HG03025 (cell line): Measurements from ENCODE around the gene PLAC8.
"Not testable (repeated sequence)": the region's sequence is repeated elsewhere in the genome, so short reads cannot be mapped to it uniquely, and the experiment has no call there.

Source experiments
- ATAC-seq: cut with Tn5 transposase; IDR thresholded peaks from one replicate; pipeline ENCODE4 v1.9.1; 2021; ENCODE audit warnings: mild to moderate bottlenecking, moderate library complexity; ENCODE audit not compliant: unreplicated experiment, low FRiP score

The PLAC8 gene

DNA sequence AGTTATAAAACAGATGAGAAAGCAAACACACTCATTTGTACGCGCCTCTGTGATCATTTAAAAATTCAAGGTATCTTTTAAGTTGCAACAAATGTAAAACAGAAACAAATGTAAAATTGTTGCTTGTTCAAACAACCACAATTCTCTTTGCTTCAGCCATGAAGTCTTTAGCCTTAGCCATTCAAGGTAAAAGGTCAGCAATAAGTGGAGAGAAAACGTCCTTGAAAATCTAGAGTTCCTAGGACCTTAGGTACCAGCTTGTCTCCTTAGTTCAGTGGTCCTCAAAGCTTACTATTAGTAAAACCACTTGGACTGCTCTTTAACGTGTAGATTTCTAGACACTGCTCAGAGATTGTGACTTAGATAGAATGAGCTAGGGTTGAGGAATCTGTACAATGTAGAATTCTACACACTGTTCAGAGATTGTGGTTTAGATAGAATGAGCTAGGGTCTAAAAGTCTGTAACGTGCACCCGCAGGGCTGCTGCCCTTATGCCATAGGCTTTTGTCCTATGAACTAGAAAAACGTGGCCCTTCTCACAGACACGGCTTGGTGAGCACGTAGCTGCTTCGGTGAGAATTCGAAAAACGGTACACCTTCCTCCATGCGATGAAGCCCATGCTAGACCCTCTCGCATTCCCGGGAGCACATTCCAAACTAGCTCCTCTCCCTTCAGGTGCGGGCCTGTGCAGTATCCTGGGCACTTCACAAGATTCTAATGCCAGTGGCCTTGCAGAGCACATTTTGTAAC lies 1.7 kb downstream of the PLAC8 start:
- ATAC-seq, result no peak

GRCh38 chr4:83112231-83112630 lies 2.3 kb downstream of the PLAC8 start:
- ATAC-seq, result peak; percentile 37

DNA sequence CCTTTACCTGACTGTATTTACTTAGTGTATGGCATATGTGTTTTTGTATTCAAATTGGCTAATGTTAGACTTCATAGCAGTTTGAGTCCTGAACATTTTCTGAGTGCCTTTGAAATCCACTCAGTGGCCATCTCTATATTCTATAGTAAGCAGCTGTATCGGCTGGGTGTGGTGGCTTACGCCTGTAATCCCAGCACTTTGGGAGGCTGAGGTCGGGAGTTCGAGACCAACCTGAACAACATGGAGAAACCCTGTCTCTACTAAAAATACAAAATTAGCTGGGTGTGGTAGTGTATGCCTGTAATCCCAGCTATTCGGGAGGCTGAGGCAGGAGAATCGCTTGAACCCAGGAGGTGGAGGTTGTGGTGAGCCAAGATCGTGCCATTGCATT lies 2.8 kb downstream of the PLAC8 start:
- ATAC-seq, result not testable (repeated sequence)

DNA sequence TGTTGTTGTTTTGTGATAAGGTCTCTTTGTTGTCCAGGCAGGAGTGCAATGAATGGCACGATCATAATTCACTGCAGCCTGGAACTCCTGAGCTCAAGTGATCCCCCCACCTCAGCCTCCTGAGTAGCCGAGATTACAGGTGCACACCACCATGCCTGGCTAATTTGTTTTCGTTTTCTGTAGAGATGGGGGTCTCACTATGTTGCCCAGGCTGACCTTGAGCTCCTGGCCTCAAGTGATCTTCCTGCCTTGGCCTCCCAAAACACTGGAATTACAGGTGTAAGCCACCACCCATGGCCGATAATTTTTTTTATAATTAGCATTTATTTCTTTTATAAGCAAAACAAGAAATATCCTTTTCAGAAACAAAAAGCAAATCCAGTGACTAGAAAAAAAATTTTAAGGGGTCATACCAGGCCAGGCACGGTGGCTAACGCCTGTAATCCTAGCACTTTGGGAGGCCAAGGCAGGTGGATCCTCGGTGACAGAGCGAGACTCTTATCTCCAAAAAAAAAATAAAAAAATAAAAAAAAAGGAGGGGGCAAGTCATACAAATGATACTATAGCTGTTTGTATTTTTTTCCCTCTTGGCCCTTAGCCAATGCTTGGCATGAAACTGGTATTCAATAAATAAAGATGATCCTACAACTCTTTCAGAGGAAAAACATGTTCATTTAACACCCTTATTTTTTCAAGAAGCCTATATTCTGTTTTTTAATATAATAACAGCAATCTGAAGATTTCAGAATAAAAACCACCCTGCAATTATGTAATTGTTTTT lies 3.4 kb downstream of the PLAC8 start:
- no peak for ATAC-seq

DNA sequence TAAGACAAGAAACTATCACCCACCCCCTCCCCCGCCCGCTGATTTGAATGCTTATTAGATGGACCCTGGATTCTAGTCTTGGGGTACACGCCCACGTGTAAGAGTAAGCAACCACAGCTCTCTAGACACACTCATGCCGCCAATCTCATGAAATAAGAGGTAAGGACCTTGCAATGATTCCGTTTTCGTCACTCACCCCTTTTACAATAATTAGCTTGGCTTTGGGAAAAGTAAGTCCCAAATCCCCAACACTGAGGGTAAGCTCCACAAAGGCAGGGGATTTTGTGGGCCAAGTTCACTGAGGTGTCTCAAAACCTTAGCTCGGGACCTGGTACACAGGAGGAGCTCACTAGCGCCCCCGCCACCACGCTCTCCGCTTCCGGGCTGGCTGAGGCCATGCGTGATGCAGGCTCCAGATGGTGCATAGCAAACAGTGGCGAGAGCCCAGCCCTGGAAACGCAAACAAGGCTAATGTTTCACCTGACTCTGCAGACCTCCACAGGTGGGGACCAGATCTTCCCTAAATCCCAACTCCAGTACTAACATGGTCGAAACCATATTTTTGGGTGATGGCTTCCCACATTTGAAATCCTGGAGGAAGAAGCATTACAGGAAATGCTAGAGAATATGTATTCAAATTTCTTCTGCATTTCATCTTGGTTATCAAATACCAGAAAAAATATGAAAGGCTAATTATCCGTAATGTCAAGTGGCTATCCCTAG lies 4.1 kb downstream of the PLAC8 start:
- peak; percentile 67 for ATAC-seq

DNA sequence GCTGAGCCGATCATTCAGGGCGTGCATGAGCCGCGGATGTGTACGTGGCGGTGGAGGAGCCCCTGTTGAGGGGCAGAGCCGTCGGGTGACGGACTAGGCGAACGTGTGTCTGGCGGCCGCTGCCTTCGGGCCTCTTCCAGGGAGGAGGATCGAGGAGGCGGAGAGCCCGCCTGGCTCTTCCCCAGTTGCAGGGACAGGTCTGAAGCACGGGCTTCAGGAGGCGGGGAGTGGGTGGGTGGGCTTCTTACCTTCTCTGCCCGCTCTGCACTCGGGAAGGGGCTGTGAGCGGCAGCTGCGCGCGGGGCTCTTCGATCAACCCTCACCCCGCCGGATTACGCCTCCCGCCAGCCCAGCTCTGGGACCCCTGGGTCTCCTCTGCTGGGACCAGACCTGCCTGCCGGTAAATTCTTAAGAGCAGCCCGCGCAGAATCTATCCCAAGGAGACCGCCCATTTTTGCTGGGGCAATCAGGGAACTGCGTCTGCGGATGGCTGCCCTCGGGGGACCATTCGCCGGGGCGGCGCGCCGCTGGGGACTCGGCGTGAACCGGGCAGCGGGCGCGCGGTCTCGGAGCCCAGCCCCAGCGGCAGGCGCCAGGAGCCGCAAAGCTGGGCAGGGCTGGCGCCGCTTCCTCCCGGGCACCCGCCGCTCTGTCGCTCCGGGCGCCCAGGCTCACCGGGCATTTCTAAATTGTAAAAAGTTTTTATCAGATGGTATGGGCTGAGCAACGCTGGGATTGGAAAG lies 4.9 kb downstream of the PLAC8 start:
- peak; percentile 38 for ATAC-seq

GRCh38 chr4:83108101-83108861 lies 6.2 kb downstream of the PLAC8 start:
- ATAC-seq, result no peak

- no peak for ATAC-seq
Observed at GRCh38 chr4:83107631-83108030, 6.9 kb downstream of the PLAC8 start.

- no peak for ATAC-seq
Observed at GRCh38 chr4:83104991-83105390, 9.5 kb downstream of the PLAC8 start.

GRCh38 chr4:83096397-83096796 lies 18.1 kb downstream of the PLAC8 start:
- no peak for ATAC-seq

- ATAC-seq, result no peak
Observed at GRCh38 chr4:83093060-83093640, 21.4 kb downstream of the PLAC8 start.

DNA sequence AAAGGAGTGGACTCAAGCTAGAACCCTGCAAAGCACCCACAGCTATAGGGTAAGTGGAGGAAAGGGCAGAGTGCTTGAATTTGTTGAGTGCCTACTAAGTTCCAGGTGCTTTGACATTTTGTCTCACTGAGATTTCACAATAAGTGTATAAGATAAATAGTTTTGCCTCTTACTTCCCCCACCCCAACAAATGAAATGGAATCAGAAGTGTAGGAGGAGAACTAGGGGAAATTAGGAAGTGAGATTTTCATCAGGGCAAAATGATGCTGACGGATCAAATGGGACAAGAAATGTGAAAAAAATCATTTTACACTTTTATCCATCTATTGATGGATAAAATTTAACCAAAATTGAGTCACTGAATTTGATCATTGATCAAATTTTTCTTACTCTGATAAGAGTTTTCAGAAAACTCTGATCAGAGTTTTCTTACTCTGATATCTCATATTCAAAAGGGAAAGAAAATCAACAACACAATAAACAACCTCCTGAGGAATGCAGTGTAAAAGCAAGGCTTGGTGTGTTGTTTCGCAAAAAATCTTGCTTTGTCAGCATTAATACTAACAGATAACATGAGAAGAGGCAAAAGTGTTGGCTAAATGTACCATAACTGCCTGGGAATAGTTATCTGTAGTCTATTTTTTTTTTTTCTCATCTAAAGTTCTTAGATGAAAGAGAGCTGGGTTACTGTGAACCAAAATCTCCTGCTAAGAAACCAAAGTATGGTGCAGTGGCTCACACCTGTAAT lies 24.9 kb downstream of the PLAC8 start:
- ATAC-seq, result no peak

DNA sequence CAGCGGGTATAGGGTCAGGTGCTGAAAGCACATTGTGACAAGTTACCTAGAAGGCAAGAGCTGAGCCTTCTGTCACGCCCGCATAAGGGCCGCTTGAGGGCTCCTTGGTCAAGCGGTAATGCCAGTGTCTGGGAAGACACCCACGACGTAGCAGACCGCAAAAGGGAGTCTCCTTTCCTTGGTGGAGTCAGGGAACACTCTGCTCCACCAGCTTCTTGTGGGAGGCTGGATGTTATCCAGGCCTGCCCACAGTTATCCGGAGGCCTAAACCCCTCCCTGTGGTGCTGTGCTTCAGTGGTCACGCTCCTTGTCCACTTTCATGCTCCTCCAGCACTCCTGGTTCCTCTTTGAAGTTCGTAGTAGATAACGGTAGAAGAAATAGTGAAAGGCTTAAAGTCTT lies 29.6 kb downstream of the PLAC8 start:
- ATAC-seq, result not testable (repeated sequence)

DNA sequence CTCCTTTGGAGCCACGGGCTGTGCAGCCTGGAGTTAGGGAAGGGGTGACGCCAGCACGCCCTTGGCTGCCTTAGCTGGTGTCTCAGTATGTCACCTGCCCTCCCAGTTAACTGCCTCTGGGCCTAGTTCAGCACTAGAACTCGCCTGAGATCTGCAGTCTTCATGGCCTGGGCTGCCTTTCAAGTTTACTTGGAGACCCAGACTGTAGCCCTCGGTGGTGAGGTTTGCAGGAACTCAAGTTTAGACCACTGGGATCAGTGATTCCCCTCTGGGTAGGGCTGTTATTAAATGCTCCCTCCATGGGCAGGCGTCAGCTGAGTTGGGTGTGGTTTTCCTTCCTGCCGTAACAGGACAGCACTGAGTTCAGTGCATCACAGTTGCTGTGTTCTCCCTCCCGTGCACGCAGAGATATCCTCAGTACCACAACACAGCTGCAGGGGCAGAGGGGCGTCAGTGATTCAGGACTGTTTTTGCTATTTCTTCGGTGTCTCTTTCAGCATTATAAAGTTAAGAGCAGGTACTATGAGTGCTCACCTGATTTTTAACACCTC lies 30.5 kb downstream of the PLAC8 start:
- ATAC-seq, result peak; percentile 63

GRCh38 chr4:83082777-83083176 lies 31.8 kb downstream of the PLAC8 start:
- ATAC-seq, result no peak

GRCh38 chr4:83080561-83080960 lies 34.0 kb downstream of the PLAC8 start:
- no peak for ATAC-seq

DNA sequence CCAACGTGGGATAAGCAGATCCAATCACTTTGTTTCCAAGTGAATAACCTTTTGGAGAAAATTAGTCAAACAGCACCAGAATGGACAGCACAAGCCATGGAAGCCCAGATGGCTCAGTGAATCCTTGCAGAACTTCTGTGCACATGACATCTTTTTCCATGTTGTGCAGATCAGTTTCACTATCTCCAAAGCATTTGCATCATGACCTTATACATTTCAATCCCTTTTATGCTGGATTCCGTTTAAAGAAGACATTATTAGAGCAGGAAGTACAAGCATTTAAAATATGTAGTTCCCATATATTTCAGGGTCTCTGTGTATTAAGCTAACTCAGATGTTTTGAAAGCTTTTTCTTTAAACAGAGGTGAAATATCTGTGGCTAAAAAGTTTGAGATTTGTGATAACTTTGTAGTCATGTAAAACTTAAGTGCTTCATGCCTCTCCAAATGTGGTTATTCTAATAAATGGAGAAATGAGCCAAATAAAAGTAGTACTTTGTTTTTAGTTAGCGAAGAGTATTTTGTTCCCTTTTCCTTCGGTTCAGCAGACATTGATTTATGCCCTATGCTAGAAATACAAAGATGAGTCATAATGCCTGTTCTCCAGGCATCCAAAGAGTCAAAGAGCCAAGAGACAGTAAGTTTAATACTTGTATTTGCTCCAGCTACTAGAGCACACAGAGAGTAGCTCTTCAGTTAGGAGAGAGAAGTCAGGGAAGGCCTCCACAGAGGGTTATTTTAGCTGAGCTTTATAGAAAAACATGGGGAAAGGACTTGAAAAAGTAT lies 39.0 kb downstream of the PLAC8 start:
- ATAC-seq, result no peak

GRCh38 chr4:83074783-83075182 lies 39.7 kb downstream of the PLAC8 start:
- not testable (repeated sequence) for ATAC-seq
